Nephron progenitor cell (in vitro differentiated cells): Measurements from ENCODE around the gene SNX8.
"Not testable (repeated sequence)": the region's sequence is repeated elsewhere in the genome, so short reads cannot be mapped to it uniquely, and the experiment has no call there.

ENCODE experiments used
- DNase-seq: peaks from one replicate; pipeline ENCODE4 v3.0.0; 2021
- H3K27ac Mint-ChIP-seq: 2 replicates; pipeline ENCODE4 v1.8.0; 2021; ENCODE audit warnings: mild to moderate bottlenecking, moderate library complexity, mixed read lengths
- H3K27me3 Mint-ChIP-seq: 2 replicates; pipeline ENCODE4 v1.8.0; 2021; ENCODE audit warnings: mild to moderate bottlenecking, low read depth, mixed read lengths; ENCODE audit not compliant: poor library complexity
- H3K36me3 Mint-ChIP-seq: 2 replicates; pipeline ENCODE4 v1.8.0; 2021; ENCODE audit warnings: low read depth, mixed read lengths
- H3K4me1 Mint-ChIP-seq: 2 replicates; pipeline ENCODE4 v1.8.0; 2021; ENCODE audit warnings: mixed read lengths
- H3K4me3 Mint-ChIP-seq: 2 replicates; pipeline ENCODE4 v1.8.0; 2021; ENCODE audit warnings: mild to moderate bottlenecking, moderate library complexity, mixed read lengths
- H3K9me3 Mint-ChIP-seq: 2 replicates; pipeline ENCODE4 v1.8.0; 2021; ENCODE audit warnings: mild to moderate bottlenecking, moderate library complexity, mixed read lengths
- TF ChIP-seq, protein P1 (sequence below): fragments of 200-600 bp; sonication (generic); IDR thresholded peaks from 2 replicates; pipeline ENCODE4 v1.5.0; 2021; ENCODE audit warnings: antibody characterized with exemption

SNX8 gene

GRCh38 chr7:2353936-2354185, 39.6 kb upstream of the SNX8 start:
- H3K9me3 Mint-ChIP-seq, result peaks cover 3% of the 10 kb centered on the region
- peak; percentile 88 for DNase-seq
- H3K36me3 Mint-ChIP-seq, result peaks cover 10% of the 10 kb centered on the region
- H3K4me3 Mint-ChIP-seq, result peak overlapping the region; percentile 95
- H3K27me3 Mint-ChIP-seq, result peaks cover 3% of the 10 kb centered on the region
- TF ChIP-seq, protein P1, sequence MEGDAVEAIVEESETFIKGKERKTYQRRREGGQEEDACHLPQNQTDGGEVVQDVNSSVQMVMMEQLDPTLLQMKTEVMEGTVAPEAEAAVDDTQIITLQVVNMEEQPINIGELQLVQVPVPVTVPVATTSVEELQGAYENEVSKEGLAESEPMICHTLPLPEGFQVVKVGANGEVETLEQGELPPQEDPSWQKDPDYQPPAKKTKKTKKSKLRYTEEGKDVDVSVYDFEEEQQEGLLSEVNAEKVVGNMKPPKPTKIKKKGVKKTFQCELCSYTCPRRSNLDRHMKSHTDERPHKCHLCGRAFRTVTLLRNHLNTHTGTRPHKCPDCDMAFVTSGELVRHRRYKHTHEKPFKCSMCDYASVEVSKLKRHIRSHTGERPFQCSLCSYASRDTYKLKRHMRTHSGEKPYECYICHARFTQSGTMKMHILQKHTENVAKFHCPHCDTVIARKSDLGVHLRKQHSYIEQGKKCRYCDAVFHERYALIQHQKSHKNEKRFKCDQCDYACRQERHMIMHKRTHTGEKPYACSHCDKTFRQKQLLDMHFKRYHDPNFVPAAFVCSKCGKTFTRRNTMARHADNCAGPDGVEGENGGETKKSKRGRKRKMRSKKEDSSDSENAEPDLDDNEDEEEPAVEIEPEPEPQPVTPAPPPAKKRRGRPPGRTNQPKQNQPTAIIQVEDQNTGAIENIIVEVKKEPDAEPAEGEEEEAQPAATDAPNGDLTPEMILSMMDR, result no peak
- peaks cover 33% of the 10 kb centered on the region for H3K4me1 Mint-ChIP-seq
- H3K27ac Mint-ChIP-seq, result peak overlapping the region; percentile 100

GRCh38 chr7:2353113-2353935, 39.1 kb upstream of the SNX8 start:
- H3K4me3 Mint-ChIP-seq, result peak overlapping the region; percentile 95
- TF ChIP-seq, protein P1, result no peak
- H3K4me1 Mint-ChIP-seq, result peaks cover 28% of the 10 kb centered on the region
- peaks cover 10% of the 10 kb centered on the region for H3K36me3 Mint-ChIP-seq
- H3K27me3 Mint-ChIP-seq, result peaks cover 3% of the 10 kb centered on the region
- H3K9me3 Mint-ChIP-seq, result peaks cover 3% of the 10 kb centered on the region
- peak overlapping the region; percentile 100 for H3K27ac Mint-ChIP-seq
- no peak for DNase-seq

- TF ChIP-seq, protein P1, result no peak
These were observed 36.6 kb upstream of the SNX8 start for GRCh38 chr7:2350861-2351260.

DNA sequence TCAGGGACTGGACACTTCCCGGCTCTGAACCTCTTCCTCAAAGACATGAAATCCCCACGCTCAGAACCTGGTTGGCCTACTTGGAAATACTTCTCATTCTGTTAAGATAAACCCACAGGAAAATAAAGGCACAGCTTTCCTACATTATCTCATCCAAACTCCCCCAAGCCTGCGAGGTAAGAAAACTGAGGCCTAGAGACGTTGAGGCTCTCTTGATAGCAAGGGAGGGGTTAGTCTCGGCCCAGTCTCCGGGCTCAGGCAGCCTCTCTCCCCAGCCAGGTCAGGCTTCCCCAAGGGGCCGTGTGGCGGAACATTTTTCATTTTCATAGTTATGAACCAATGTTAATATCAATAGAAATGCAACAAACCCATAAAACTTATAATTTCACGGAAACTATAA, 35.8 kb upstream of the SNX8 start:
- Mint-ChIP-seq H3K27ac (no peak overlapping the region), H3K27me3 (peaks cover 3% of the 10 kb centered on the region), H3K4me3 (no peak overlapping the region), H3K36me3 (peaks cover 8% of the 10 kb centered on the region), H3K9me3 (peaks cover 3% of the 10 kb centered on the region), H3K4me1 (peaks cover 4% of the 10 kb centered on the region)
- TF ChIP-seq, protein P1, result no peak
- no peak for DNase-seq

More at GRCh38 chr7:2350861-2351260, 36.6 kb upstream of the SNX8 start:
- H3K9me3 Mint-ChIP-seq, result peaks cover 3% of the 10 kb centered on the region
- DNase-seq, result no peak
- H3K4me3 Mint-ChIP-seq, result no peak overlapping the region
- peaks cover 5% of the 10 kb centered on the region for H3K36me3 Mint-ChIP-seq
- H3K27ac Mint-ChIP-seq, result no peak overlapping the region
- peaks cover 8% of the 10 kb centered on the region for H3K4me1 Mint-ChIP-seq
- peaks cover 3% of the 10 kb centered on the region for H3K27me3 Mint-ChIP-seq

DNA sequence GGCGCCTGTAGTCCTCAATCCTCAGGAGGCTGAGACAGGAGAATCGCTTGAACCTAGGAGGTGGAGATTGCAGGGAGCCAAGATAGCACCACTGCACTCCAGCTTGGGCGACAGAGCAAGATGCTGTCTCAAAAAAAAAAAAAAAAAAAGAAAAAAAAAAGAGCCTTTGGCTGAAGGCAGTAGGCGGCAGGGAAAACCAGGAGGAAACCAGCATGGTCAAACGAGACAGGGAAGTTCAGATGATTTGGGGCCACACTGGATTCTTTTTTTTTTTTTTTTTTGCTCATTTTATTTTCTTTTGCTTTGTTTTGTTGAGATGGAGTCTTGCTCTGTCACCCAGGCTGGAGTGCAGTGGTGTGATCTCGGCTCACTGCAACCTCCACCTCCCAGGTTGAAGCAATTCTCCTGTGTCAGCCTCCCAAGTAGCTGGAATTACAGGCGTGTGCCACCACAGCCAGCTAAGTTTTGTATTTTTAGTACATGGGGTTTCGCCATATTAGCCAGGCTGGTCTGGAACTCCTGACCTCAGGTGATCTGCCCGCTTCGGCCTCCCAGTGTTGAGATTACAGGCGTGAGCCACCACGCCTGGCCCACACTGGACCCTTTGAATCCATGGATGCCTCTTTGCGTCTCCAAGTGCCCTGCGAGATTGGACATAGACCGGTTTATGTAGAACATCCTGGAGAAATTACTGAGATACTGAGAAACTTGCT, 33.3 kb upstream of the SNX8 start:
- not testable (repeated sequence) for H3K27me3 Mint-ChIP-seq, H3K27ac Mint-ChIP-seq, H3K9me3 Mint-ChIP-seq, H3K4me3 Mint-ChIP-seq, DNase-seq, H3K4me1 Mint-ChIP-seq
- peaks cover 10% of the 10 kb centered on the region for H3K36me3 Mint-ChIP-seq

DNA sequence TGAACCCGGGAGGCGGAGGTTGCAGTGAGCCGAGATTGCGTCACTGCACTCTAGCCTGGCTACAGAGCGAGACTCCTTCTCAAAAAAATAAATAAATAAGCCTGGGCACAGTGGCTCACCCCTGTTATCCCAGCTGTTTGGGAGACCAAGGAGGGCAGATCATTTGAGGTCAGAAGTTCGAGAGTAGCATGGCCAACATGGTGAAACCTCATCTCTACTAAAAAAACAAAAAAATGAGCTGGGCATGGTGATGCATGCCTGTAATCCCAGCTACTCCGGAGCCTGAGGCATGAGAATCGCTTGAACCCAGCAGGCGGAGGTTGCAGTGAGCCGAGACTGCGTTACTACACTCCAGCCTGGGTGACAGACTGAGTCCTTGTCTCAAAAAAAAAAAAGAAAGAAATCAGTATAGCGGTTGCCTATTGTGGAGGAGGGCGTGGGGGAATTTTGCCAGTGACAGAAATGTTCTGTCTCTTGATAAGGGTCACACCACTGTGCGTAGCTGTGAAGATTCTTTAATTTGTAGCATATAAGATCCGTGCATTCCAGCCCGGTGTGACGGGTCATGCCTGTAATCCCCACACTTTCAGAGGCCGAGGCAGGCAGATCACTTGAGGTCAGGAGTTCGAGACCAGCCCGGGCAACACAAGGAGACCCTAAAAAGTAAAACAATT, 22.5 kb upstream of the SNX8 start:
- Mint-ChIP-seq H3K4me1 (no peaks in the 10 kb centered on the region), H3K27ac (peak overlapping the region; percentile 72), H3K27me3 (peaks cover 3% of the 10 kb centered on the region), H3K4me3 (no peak overlapping the region), H3K36me3 (peaks cover 19% of the 10 kb centered on the region), H3K9me3 (no peaks in the 10 kb centered on the region)
- TF ChIP-seq, protein P1, result no peak
- DNase-seq, result no peak

GRCh38 chr7:2332606-2333231, 18.5 kb upstream of the SNX8 start:
- not testable (repeated sequence) for H3K9me3 Mint-ChIP-seq, H3K27me3 Mint-ChIP-seq, DNase-seq, H3K4me1 Mint-ChIP-seq, H3K4me3 Mint-ChIP-seq
- Mint-ChIP-seq H3K27ac (peak overlapping the region; percentile 11), H3K36me3 (peaks cover 24% of the 10 kb centered on the region)
